Stomach (tissue), 9 donors: ENCODE results near the gene PKIB. TPM values are rescaled to one million over a fixed set of nuclear protein-coding genes. Genes with fewer than 3 reads are reported as not detected.

Experiments used
- DNase-seq, 2 donors: peaks; one replicate each; pipeline versions ENCODE4 v3.0.0 to v3.0.0-alpha.2; 2013 to 2019
- H3K27ac ChIP-seq, 5 donors: fragments of 200-600 bp in 4 of 5; sonication (generic) in 4 of 5; one replicate each; pipeline ENCODE4 v1.5.1; 2013 to 2019; ENCODE audit warnings: mild to moderate bottlenecking in 1 of 5, moderate library complexity in 1 of 5
- H3K27me3 ChIP-seq, 3 donors: fragments of 200-600 bp; sonication (generic); one replicate each; pipeline ENCODE4 v1.5.1; 2017 to 2019; ENCODE audit warnings: mixed run types in 1 of 3
- H3K36me3 ChIP-seq, 4 donors: fragments of 200-600 bp; sonication (generic); 1 replicate in 3 of 4; 2 replicates in 1 of 4; pipeline ENCODE4 v1.5.1; 2016 to 2019
- H3K4me1 ChIP-seq, 4 donors: fragments of 200-600 bp; sonication (generic); one replicate each; pipeline ENCODE4 v1.5.1; 2016 to 2019
- H3K4me3 ChIP-seq, 4 donors: fragments of 200-600 bp; sonication (generic) in 3 of 4; one replicate each; pipeline ENCODE4 v1.5.1; 2016 to 2019; ENCODE audit warnings: mild to moderate bottlenecking in 1 of 4
- H3K9me3 ChIP-seq, 4 donors: fragments of 200-600 bp; sonication (generic); one replicate each; pipeline ENCODE4 v1.5.1; 2016 to 2019
- CTCF ChIP-seq, 7 experiments: fragments of 450-650 bp in 4 of 7; fragments of 200-600 bp in 3 of 7; sonication (generic) in 3 of 7; IDR thresholded peaks; one replicate each; pipeline ENCODE4 v1.5.1; 2016 to 2019; ENCODE audit warnings: antibody characterized with exemption in 7 of 7, control low read depth in 2 of 7, mild to moderate bottlenecking in 1 of 7
- EP300 ChIP-seq: sonication (generic); formaldehyde crosslinking; IDR thresholded peaks from one replicate; pipeline ENCODE4 v1.6.1; 2017; ENCODE audit warnings: antibody characterized with exemption
- POLR2A ChIP-seq, 4 donors: fragments of 450-650 bp; IDR thresholded peaks; one replicate each; pipeline ENCODE4 v1.6.1; 2016; ENCODE audit warnings: antibody characterized with exemption in 4 of 4, control low read depth in 2 of 4, mild to moderate bottlenecking in 1 of 4, moderate library complexity in 1 of 4
- POLR2AphosphoS5 ChIP-seq, 3 donors: sonication (generic); formaldehyde crosslinking; IDR thresholded peaks; one replicate each; pipeline ENCODE4 v1.6.1; 2016; ENCODE audit warnings: antibody characterized with exemption in 3 of 3
- WGBS, 5 donors: extraction: QIAGEN DNeasy Blood & Tissue Kit in 3 of 5; methylation state at CpG; one replicate each; pipeline versions ENCODE4 v1.1.5 to v1.1.7; 2013 to 2018; 5-methylcytosine and 5-hydroxymethylcytosine counted together
- intact Hi-C: fragments of 100-400 bp; cut with DNase I; formaldehyde crosslinking; loops from one replicate; pipeline ENCODE4 v1.15.1; 2023; ENCODE audit warnings: low total_unique reads
- polyA plus RNA-seq, 3 donors: library from polyadenylated mRNA; stranded (reverse); fragments of 200-250 nt; gene quantifications; one replicate each; pipeline ENCODE4 v1.2.3, GENCODE V29; 2013
- total RNA-seq, 5 donors: library from RNA; depleted of rRNA; stranded (reverse); fragments of >200 nt; gene quantifications; one replicate each; pipeline versions ENCODE4 v1.1.0 to v1.2.3, GENCODE V29; 2014 to 2016
- donor health status: healthy with polysubstance abuse.
- donor health status: Bipolar disorder and iron deficiency.
- donor health status: healthy.

The PKIB gene
- total and polyA plus RNA-seq, 8 donors, result 7.6 to 128 (median 26.4) TPM

- no peak for DNase-seq
- no peak overlapping the region for H3K27ac ChIP-seq
- intact Hi-C loops, result no loop called here
- TF ChIP-seq POLR2AphosphoS5 (IDR thresholded peaks at IDR 0.05) (no peak), EP300 (no peak), CTCF (IDR thresholded peaks at IDR 0.05) (no peak), POLR2A (IDR thresholded peaks at IDR 0.05) (no peak)
- H3K4me1 ChIP-seq, result peaks cover 0 to 4% (median 0%) of the 10 kb centered on the region in 4 donors
- 21 to 32% (median 26%) methylated on average over 3 of the region's 3 CpGs for WGBS, 5 donors
- H3K9me3 ChIP-seq, result no peaks in the 10 kb centered on the region
- no peak overlapping the region for H3K4me3 ChIP-seq
- H3K36me3 ChIP-seq, result no peaks in the 10 kb centered on the region
- no peaks in the 10 kb centered on the region for H3K27me3 ChIP-seq
These were observed 101.9 kb downstream of the PKIB start for GRCh38 chr6:122712093-122712447.

GRCh38 chr6:122712448-122713137 is 102.4 kb downstream of the PKIB start:
- TF ChIP-seq POLR2AphosphoS5 (IDR thresholded peaks at IDR 0.05), result no peak
- TF ChIP-seq CTCF (IDR thresholded peaks at IDR 0.05), result no peak
- no peak for TF ChIP-seq EP300
- TF ChIP-seq POLR2A (IDR thresholded peaks at IDR 0.05), result no peak
- no peak for DNase-seq
- no peak overlapping the region for H3K27ac ChIP-seq
- H3K36me3 ChIP-seq, result no peaks in the 10 kb centered on the region
- 63 to 78% (median 68%) methylated on average over 3 of the region's 3 CpGs for WGBS, 5 donors
- no peaks in the 10 kb centered on the region for H3K27me3 ChIP-seq
- intact Hi-C loops, result no loop called here
- H3K4me3 ChIP-seq, result no peak overlapping the region
- no peaks in the 10 kb centered on the region for H3K9me3 ChIP-seq
- H3K4me1 ChIP-seq, result peaks cover 0 to 4% (median 0%) of the 10 kb centered on the region in 4 donors

- no peaks in the 10 kb centered on the region for H3K27me3 ChIP-seq
- 86 to 92% (median 89%) methylated on average over 3 of the region's 3 CpGs for WGBS, 5 donors
- no peak overlapping the region for H3K27ac ChIP-seq
- intact Hi-C loops, result no loop called here
- TF ChIP-seq POLR2AphosphoS5 (IDR thresholded peaks at IDR 0.05) (no peak), POLR2A (IDR thresholded peaks at IDR 0.05) (no peak), EP300 (no peak)
- H3K4me1 ChIP-seq, result peaks cover 0 to 4% (median 0%) of the 10 kb centered on the region in 4 donors
- H3K9me3 ChIP-seq, result no peaks in the 10 kb centered on the region
- H3K4me3 ChIP-seq, result no peak overlapping the region
- H3K36me3 ChIP-seq, result no peaks in the 10 kb centered on the region
- no peak for DNase-seq
These were observed 102.9 kb downstream of the PKIB start for GRCh38 chr6:122713138-122713537.

- Histone ChIP-seq H3K4me1 (peaks cover 0 to 4% (median 0%) of the 10 kb centered on the region in 4 donors), H3K9me3 (no peaks in the 10 kb centered on the region), H3K27ac (no peak overlapping the region), H3K4me3 (no peak overlapping the region), H3K27me3 (no peaks in the 10 kb centered on the region), H3K36me3 (no peaks in the 10 kb centered on the region)
- DNase-seq, result no peak
- 86 to 94% (median 91%) methylated on average over 5 of the region's 5 CpGs for WGBS, 5 donors
- TF ChIP-seq EP300 (no peak), POLR2A (IDR thresholded peaks at IDR 0.05) (no peak), POLR2AphosphoS5 (IDR thresholded peaks at IDR 0.05) (no peak), CTCF (IDR thresholded peaks at IDR 0.05) (no peak)
- intact Hi-C loops, result no loop called here
These were observed 103.9 kb downstream of the PKIB start for GRCh38 chr6:122714059-122714458.

- H3K4me1 ChIP-seq, result peaks cover 0 to 4% (median 0%) of the 10 kb centered on the region in 4 donors
- no peak for DNase-seq
- no peaks in the 10 kb centered on the region for H3K9me3 ChIP-seq
- 71 to 78% (median 75%) methylated on average over 2 of the region's 2 CpGs for WGBS, 5 donors
- no peaks in the 10 kb centered on the region for H3K27me3 ChIP-seq
- intact Hi-C loops, result no loop called here
- no peak for TF ChIP-seq CTCF (IDR thresholded peaks at IDR 0.05)
- no peak for TF ChIP-seq EP300
- no peak for TF ChIP-seq POLR2A (IDR thresholded peaks at IDR 0.05)
- no peak for TF ChIP-seq POLR2AphosphoS5 (IDR thresholded peaks at IDR 0.05)
- H3K27ac ChIP-seq, result no peak overlapping the region
- no peak overlapping the region for H3K4me3 ChIP-seq
- no peaks in the 10 kb centered on the region for H3K36me3 ChIP-seq
These were observed 105.5 kb downstream of the PKIB start for GRCh38 chr6:122715725-122716124.
